ENCODE measurements around the gene FURIN.
"Not testable (repeated sequence)": the region's sequence is repeated elsewhere in the genome, so short reads cannot be mapped to it uniquely, and the experiment has no call there.

FURIN gene

GRCh38 chr15:90845201-90845949 is 23.0 kb upstream of the FURIN start:
- DNase-seq, result no peak

- not testable (repeated sequence) for DNase-seq
These were observed 19.0 kb upstream of the FURIN start for GRCh38 chr15:90849424-90849823.

- DNase-seq, result peak; percentile 58
These were observed 17.3 kb upstream of the FURIN start for GRCh38 chr15:90851114-90851513.

DNA sequence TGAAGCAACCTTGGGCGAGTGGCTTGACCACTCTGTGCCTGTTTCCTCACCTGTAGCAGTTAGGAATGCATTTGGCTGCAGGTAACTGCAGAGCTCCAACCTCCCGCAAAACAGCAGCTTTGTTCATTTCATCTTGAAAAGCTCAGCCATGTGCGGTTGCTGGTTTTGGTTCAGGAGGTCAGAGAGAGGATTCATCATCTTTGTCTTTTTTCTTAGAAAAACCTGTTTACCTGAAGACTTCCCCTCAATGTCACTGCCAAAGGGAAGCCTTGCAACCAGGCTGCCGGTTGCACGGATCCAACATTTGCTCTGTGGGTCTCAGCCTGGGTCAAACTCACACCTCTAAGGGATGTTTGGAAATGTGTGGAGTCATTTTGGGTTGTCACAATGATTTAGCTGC is 16.4 kb upstream of the FURIN start:
- DNase-seq, result no peak

DNA sequence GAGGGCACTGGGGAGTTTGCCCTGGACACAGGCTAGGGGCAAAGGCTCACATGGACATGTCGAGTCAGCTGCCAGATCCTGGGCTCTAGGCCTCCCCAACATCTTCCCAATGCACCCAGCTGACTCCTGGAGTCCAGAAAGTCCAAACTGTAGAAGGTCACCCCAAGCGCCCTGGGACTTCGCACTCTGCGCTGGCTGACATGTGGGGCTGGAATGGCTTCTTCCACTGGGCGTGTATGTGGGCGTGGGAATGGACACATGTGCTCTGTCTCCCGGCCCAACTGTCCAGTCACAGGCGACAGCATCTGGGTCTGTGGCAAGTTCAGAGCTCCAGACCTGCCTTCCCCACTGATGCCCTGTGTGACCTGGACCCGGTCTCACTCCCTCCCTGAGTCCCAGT is 13.2 kb upstream of the FURIN start:
- DNase-seq, result no peak

- no peak for DNase-seq
These were observed 11.1 kb upstream of the FURIN start for GRCh38 chr15:90857337-90857736.

GRCh38 chr15:90857883-90858443 is 10.4 kb upstream of the FURIN start:
- DNase-seq, result no peak

DNA sequence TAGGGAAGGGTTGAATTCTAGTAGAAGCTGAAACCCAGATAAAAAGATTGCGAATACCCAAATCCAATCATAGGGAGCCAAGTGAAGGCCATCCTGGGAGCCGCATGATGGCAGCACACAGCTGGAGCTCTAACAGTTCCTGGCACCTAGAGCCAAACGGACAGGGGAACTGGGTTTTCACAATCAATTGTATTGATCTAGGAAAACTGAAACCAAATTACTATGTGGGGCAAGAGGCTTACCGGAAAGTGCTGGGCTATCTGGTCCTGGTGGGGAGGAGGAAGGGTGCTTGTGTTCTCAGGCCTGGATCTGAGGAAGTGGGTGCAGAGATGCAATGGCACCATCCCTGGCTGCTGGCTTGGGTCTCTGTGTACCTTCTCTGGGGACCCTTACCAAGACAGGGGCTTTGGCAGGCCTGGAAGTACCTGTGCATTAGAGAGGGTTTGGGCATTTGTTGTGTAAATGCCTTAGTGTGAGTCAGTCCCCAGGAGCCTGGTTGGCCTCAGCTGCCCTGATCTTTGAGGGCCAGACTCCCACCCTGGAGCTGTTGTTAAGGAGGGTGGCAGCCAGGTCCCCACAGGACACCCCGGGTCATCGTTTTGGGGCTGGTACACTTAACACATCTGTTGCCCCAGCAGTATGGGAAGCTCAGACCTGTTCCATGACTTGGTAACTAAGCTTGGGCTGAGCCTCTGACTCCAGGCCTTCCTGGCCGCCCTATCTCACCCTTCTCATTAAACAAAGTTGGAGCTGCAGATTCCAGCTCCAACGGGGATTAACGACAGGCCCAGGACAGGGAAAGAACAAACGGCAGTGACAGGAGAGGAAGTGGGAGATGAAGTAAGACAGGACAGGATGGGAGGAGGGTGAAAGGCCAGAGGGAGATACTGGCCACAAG is 8.9 kb upstream of the FURIN start:
- no peak for DNase-seq

- DNase-seq, result no peak
These were observed 7.9 kb upstream of the FURIN start for GRCh38 chr15:90860450-90860849.

DNA sequence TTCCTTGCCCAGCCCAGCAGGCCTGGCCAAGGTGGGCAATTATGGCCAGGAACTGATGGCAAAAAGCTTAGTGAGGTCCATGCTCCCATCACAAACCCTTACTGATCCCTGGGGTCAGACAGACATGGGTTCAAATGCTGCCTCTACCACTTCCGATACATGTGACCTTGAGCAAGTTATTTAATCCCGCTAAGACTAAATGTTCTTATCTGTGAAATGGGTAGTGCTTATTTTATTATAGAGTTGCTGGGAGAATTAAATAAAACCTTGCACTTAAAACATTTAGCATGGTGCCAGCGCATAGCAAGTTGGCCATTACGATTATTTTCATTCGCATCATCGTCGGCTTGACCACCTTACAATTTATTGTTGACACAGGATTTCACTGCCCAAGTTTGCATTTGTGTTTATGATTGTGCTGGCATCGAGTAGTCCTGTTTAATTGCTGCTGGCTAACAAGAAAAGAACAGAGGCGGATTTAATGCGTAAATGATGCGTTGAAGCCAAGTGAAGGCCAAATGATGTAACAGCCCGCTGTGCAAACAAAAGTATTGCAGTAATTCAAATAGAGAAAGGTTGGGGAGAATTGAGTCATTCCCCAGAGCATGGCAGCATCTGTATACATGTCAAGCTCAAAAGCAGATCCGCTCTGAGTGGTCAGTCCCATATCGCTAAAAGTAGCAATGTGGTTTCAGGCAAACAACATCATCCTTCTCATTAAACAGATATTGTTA is 7.3 kb upstream of the FURIN start:
- DNase-seq, result no peak

GRCh38 chr15:90862487-90862886 is 5.9 kb upstream of the FURIN start:
- DNase-seq, result no peak

GRCh38 chr15:90862964-90863778 is 5.2 kb upstream of the FURIN start:
- DNase-seq, result no peak

GRCh38 chr15:90863987-90864386 is 4.4 kb upstream of the FURIN start:
- no peak for DNase-seq

- DNase-seq, result no peak
These were observed 3.9 kb upstream of the FURIN start for GRCh38 chr15:90864507-90864906.

- DNase-seq, result no peak
These were observed 2.7 kb upstream of the FURIN start for GRCh38 chr15:90865702-90866101.

GRCh38 chr15:90866161-90866715 is 2.1 kb upstream of the FURIN start:
- DNase-seq, result no peak

- DNase-seq, result no peak
These were observed 1.6 kb upstream of the FURIN start for GRCh38 chr15:90866800-90867199.

DNA sequence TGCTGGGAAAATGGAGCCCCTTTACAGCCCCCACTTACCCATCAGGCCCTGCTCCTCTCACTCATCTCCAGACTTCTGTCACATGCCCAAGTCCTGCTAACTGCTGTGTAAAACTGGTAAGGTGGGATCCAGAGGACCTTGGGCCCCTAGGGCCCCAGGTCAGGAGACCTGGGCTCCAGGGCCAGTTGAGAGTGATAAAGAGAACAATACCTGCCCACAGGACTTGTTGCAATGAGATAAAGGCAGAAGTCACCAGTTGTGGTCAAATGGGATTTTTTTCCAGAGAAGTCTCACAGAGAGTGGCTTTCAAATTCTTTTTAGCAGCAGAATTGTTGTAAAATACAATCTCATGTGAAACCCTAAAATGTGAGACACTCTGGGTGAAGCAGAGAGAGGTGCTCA is 753 bp downstream of the FURIN start:
- no peak for DNase-seq

DNA sequence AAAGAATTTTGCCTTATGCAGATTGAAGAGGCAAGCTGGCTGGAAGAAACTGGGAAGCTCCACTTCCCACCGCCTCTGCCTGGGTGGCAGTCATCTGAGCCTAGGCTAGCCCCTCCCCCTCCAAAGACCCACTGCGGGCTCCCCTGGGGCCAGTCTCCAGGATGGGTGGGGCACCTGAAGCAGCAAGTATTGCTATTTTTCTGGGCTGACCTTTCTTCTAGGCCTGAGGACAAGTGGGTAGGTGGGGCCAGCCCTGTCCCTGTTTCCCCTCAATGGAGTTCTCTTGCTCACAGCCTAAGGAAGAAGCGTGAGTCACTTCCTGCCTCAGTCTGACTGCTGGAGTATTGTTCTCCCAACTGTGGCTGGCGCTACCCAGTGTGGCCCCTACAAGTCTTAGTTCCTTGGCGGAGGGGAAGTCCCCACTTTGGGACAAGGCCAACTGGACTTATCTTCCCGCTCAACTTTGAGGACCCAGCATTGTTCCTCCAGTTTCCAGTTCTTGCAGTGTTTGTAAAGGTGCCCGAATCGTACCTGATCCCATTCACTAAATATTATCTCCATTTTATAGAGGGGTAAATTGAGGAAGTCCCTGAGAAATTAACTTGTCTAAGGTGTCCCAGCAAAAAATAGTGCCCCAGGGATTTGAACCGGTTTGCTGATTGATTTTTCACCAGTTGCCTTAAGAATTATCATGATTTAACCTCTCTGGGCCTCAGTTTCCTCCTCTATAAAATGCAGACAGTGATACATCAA is 1.4 kb downstream of the FURIN start:
- DNase-seq, result peak; percentile 39

- no peak for DNase-seq
These were observed 2.2 kb downstream of the FURIN start for GRCh38 chr15:90870354-90871138.

Measured in CD4-positive, alpha-beta T cell treated with Interleukin-21 for 1 hour (primary cell).